Anterior cingulate cortex (tissue), 58 donors: ENCODE results near the gene LMBR1.
"Not testable (repeated sequence)": the region's sequence is repeated elsewhere in the genome, so short reads cannot be mapped to it uniquely, and the experiment has no call there.

Experiments used
- DNase-seq, 58 donors: peaks; one replicate each; lab custom pipeline; 2025; lab: John Stamatoyannopoulos, UW

The LMBR1 gene

GRCh38 chr7:156818133-156818532, 74.8 kb downstream of the LMBR1 start:
- DNase-seq = no peak

- no peak for DNase-seq
These were observed 75.9 kb downstream of the LMBR1 start for GRCh38 chr7:156816943-156817572.

GRCh38 chr7:156811706-156812105, 81.3 kb downstream of the LMBR1 start:
- DNase-seq = no peak

- not testable (repeated sequence) for DNase-seq
These were observed 89.3 kb downstream of the LMBR1 start for GRCh38 chr7:156803656-156804055.

GRCh38 chr7:156802214-156802613, 90.8 kb downstream of the LMBR1 start:
- DNase-seq = no peak

- DNase-seq = no peak
These were observed 97.6 kb downstream of the LMBR1 start for GRCh38 chr7:156795415-156795814.

- no peak for DNase-seq
These were observed 99.6 kb downstream of the LMBR1 start for GRCh38 chr7:156793334-156793733.

- DNase-seq = no peak
These were observed 100.4 kb downstream of the LMBR1 start for GRCh38 chr7:156792611-156793010.

- no peak for DNase-seq
These were observed 101.7 kb downstream of the LMBR1 start for GRCh38 chr7:156791241-156791640.

GRCh38 chr7:156790264-156790663, 102.7 kb downstream of the LMBR1 start:
- no peak for DNase-seq

- DNase-seq = no peak
These were observed 106.9 kb downstream of the LMBR1 start for GRCh38 chr7:156785998-156786543.

- DNase-seq = no peak
These were observed 109.1 kb downstream of the LMBR1 start for GRCh38 chr7:156783864-156784263.

- no peak for DNase-seq
These were observed 111.0 kb downstream of the LMBR1 start for GRCh38 chr7:156781972-156782371.

GRCh38 chr7:156780724-156781455, 112.1 kb downstream of the LMBR1 start:
- no peak for DNase-seq

- DNase-seq = no peak
These were observed 114.3 kb downstream of the LMBR1 start for GRCh38 chr7:156778668-156779067.

GRCh38 chr7:156778201-156778600, 114.8 kb downstream of the LMBR1 start:
- no peak for DNase-seq

- no peak for DNase-seq
These were observed 115.5 kb downstream of the LMBR1 start for GRCh38 chr7:156777364-156778069.

- DNase-seq = no peak
These were observed 116.5 kb downstream of the LMBR1 start for GRCh38 chr7:156776527-156776926.

- DNase-seq = no peak
These were observed 119.0 kb downstream of the LMBR1 start for GRCh38 chr7:156773966-156774365.

GRCh38 chr7:156772725-156773124, 120.3 kb downstream of the LMBR1 start:
- no peak for DNase-seq
